Ureter (tissue), 1 donor: Measurements from ENCODE around the gene MMP25. TPM values are rescaled to one million over a fixed set of nuclear protein-coding genes. Genes with fewer than 3 reads are reported as not detected.

Experiments used
- DNase-seq: peaks from one replicate; pipeline ENCODE4 v3.0.0-alpha.2; 2020; ENCODE audit warnings: low spot score
- total RNA-seq: library from RNA; stranded (reverse); gene quantifications from one replicate; pipeline ENCODE4 v1.2.4, GENCODE V29; 2023
- donor health status: DM: yes; HTN: yes; CAD: no.

Gene MMP25
- 0.78 TPM for total RNA-seq

GRCh38 chr16:3045758-3046640, at the start of gene MMP25:
Gene MMP25 (plus strand): TSS chr16:3046561. CDS start chr16:3046918, 357 bp downstream.
- no peak for DNase-seq

GRCh38 chr16:2999929-3000328, 46.4 kb upstream of the MMP25 start:
- DNase-seq: no peak

- no peak for DNase-seq
Measured at GRCh38 chr16:3000540-3000939, 45.8 kb upstream of the MMP25 start.

- DNase-seq: no peak
Measured at GRCh38 chr16:3001316-3001715, 45.0 kb upstream of the MMP25 start.

- peak; percentile 96 for DNase-seq
Measured at GRCh38 chr16:3003582-3004270, 42.6 kb upstream of the MMP25 start.

- no peak for DNase-seq
Measured at GRCh38 chr16:3004319-3004718, 42.0 kb upstream of the MMP25 start.

GRCh38 chr16:3004781-3005284, 41.5 kb upstream of the MMP25 start:
- no peak for DNase-seq

GRCh38 chr16:3007059-3007956, 39.1 kb upstream of the MMP25 start:
- DNase-seq: no peak

GRCh38 chr16:3007957-3008689, 38.2 kb upstream of the MMP25 start:
- DNase-seq: no peak

GRCh38 chr16:3008690-3009037, 37.7 kb upstream of the MMP25 start:
- DNase-seq: no peak

- peak; percentile 81 for DNase-seq
Measured at GRCh38 chr16:3009568-3010390, 36.6 kb upstream of the MMP25 start.

GRCh38 chr16:3010510-3010909, 35.9 kb upstream of the MMP25 start:
- DNase-seq: no peak

GRCh38 chr16:3012246-3012645, 34.1 kb upstream of the MMP25 start:
- DNase-seq: no peak

GRCh38 chr16:3012828-3013420, 33.4 kb upstream of the MMP25 start, which contains the start of gene CLDN9:
Gene CLDN9 (plus strand): TSS chr16:3012923. CDS start chr16:3013363, 440 bp downstream.
- DNase-seq: no peak

GRCh38 chr16:3013491-3013951, 32.8 kb upstream of the MMP25 start:
- no peak for DNase-seq

- no peak for DNase-seq
Measured at GRCh38 chr16:3013998-3014690, 32.2 kb upstream of the MMP25 start.

- DNase-seq: no peak
Measured at GRCh38 chr16:3014971-3015370, 31.4 kb upstream of the MMP25 start.

GRCh38 chr16:3015865-3016521, 30.4 kb upstream of the MMP25 start:
- no peak for DNase-seq
